Measurements from ENCODE around the gene ABCB11. TPM values are rescaled to one million over a fixed set of nuclear protein-coding genes. Genes with fewer than 3 reads are reported as not detected.

The ABCB11 gene
- total and polyA plus RNA-seq, 2 of the 4 experiments (the other 2 are of a cell fraction) = not detected

DNA sequence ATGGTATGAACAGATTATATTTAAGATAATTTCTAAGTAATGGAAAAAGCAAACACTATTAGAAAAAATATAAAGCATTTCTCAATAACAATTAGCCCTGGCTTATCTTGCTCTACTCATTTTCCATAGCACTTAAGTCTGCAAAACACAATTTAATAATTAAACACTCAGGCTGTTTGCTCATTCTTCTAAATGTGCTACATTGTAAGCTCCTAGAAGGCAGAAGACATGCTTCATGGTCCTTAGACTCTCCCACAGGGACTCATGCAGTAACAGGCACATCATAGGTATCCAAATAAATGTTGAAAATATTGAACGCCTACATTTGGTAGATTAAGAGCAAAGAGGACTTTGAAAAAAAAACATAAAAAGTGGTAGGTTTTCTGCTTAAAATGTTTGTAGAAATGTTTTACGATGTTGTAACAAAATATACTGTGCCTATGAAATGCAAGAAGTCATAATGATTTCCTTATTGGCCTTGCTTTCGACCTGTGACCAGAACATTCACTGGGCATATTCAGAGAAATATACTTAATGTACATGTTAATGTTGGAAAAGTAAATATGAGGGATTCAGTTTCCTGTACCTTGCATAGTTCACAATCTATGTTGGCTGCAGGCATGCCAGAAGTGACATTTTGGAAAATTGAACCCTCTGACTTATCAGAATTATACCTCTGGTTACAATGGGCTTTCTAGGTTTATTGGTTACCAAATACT, 102.9 kb downstream of the ABCB11 start:
- Histone ChIP-seq H3K9me1 (ENCODE audit: insufficient read depth, low read length) (no peaks in the 10 kb centered on the region), H4K91ac (ENCODE audit: insufficient read depth, low read depth, low read length) (no peak overlapping the region), H3K27me3 (ENCODE audit: control insufficient read depth, insufficient read depth, low read length) (peaks cover 4% of the 10 kb centered on the region; the same call in 1 of the 2 replicates), H3K36me3 (ENCODE audit: control insufficient read depth, insufficient read depth, low read length) (no peaks in the 10 kb centered on the region), H3K18ac (ENCODE audit: low read depth, low read length) (no peak overlapping the region), H3K79me1 (ENCODE audit: low read depth in 1 of 2, low read length in 2 of 2) (no peaks in the 10 kb centered on the region), H3K4me2 (ENCODE audit: low read depth, low read length) (no peak overlapping the region), H3K56ac (ENCODE audit: extremely low read depth, insufficient read depth, low read length) (no peak overlapping the region), H4K8ac (ENCODE audit: low read depth in 2 of 2, low read length in 2 of 2) (no peak overlapping the region), H3K4ac (ENCODE audit: low read depth, low read length) (no peak overlapping the region), H3K27ac (ENCODE audit: insufficient read depth, low read length) (no peak overlapping the region), H2AK5ac (ENCODE audit: low read depth, low read length) (no peak overlapping the region), H2AFZ (replicated peaks; ENCODE audit: low read length, poor library complexity) (no peak overlapping the region), H2BK15ac (ENCODE audit: low read depth, low read length) (no peak overlapping the region), H3K9me3 (ENCODE audit: control insufficient read depth, insufficient read depth, low read length) (no peaks in the 10 kb centered on the region), H2AK9ac (replicated peaks; ENCODE audit: low read depth, low read length, poor library complexity) (no peak overlapping the region), H3K4me1 (ENCODE audit: control insufficient read depth, insufficient read depth, low read length) (no peaks in the 10 kb centered on the region), H3K4me3 (ENCODE audit: insufficient read depth, low read depth, low read length) (no peak overlapping the region), H2BK20ac (ENCODE audit: low read depth, low read length) (no peak overlapping the region), H4K5ac (ENCODE audit: low read depth, low read length) (no peak overlapping the region), H3K23ac (ENCODE audit: low read depth, low read length) (no peak overlapping the region), H3K14ac (replicated peaks; ENCODE audit: low read depth, low read length) (no peak overlapping the region), H4K20me1 (ENCODE audit: insufficient read depth, low read length) (no peaks in the 10 kb centered on the region), H3K9ac (ENCODE audit: low read depth, low read length) (no peak overlapping the region), H2BK120ac (ENCODE audit: low read depth, low read length) (no peak overlapping the region), H2BK5ac (ENCODE audit: low read depth, low read length, poor library complexity, severe bottlenecking) (no peak overlapping the region)
- ATAC-seq (ENCODE audit: low read depth) = no peak
- POLR2A ChIA-PET (ENCODE audit: unreplicated experiment) = no interaction called here
- TF ChIP-seq MAFK (IDR thresholded peaks at IDR 0.05; ENCODE audit: low read depth, low read length) = no peak
- TF ChIP-seq RCOR1 (IDR thresholded peaks at IDR 0.05; ENCODE audit: insufficient replicate concordance, low read length) = no peak
- TF ChIP-seq CEBPB (IDR thresholded peaks at IDR 0.05; ENCODE audit: low read depth, low read length) = no peak
- TF ChIP-seq, protein P1, sequence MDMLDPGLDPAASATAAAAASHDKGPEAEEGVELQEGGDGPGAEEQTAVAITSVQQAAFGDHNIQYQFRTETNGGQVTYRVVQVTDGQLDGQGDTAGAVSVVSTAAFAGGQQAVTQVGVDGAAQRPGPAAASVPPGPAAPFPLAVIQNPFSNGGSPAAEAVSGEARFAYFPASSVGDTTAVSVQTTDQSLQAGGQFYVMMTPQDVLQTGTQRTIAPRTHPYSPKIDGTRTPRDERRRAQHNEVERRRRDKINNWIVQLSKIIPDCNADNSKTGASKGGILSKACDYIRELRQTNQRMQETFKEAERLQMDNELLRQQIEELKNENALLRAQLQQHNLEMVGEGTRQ (IDR thresholded peaks at IDR 0.05; ENCODE audit: low read depth, low read length) = no peak
- TF ChIP-seq MAZ (IDR thresholded peaks at IDR 0.05; ENCODE audit: borderline replicate concordance, low read depth, low read length) = no peak
- TF ChIP-seq, protein P2, sequence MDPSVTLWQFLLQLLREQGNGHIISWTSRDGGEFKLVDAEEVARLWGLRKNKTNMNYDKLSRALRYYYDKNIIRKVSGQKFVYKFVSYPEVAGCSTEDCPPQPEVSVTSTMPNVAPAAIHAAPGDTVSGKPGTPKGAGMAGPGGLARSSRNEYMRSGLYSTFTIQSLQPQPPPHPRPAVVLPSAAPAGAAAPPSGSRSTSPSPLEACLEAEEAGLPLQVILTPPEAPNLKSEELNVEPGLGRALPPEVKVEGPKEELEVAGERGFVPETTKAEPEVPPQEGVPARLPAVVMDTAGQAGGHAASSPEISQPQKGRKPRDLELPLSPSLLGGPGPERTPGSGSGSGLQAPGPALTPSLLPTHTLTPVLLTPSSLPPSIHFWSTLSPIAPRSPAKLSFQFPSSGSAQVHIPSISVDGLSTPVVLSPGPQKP (IDR thresholded peaks at IDR 0.05; ENCODE audit: borderline replicate concordance, low read depth, low read length) = no peak
- TF ChIP-seq RAD21 (IDR thresholded peaks at IDR 0.05; ENCODE audit: low read length) = no peak
- TF ChIP-seq RFX5 (IDR thresholded peaks at IDR 0.05; ENCODE audit: low read depth, low read length) = no peak
- TF ChIP-seq POLR2A (IDR thresholded peaks at IDR 0.05; ENCODE audit: low read depth, low read length) = no peak
- no TSS peak for BruUV-seq (replicated peaks)
- dilution Hi-C loops (cut with HindIII; ENCODE audit: low sequenced_read_pairs, unreplicated experiment) = no loop called here
- intact Hi-C loops (cut with micrococcal nuclease) = no loop called here
- in situ Hi-C loops (cut with MboI; ENCODE audit: low sequenced_read_pairs) = no loop called here
- DNase-seq = no peak
- WGBS, 2 experiments (ENCODE audit: extremely low coverage in 2 of 2, insufficient read length in 1 of 2) = no CpG with 5 or more reads among the region's 3 CpGs
- CTCF ChIA-PET = no interaction called here

Data from IMR-90 (cell line).